SU-DHL-6 (cell line): Measurements from ENCODE around the gene TMEM45B.
"Not testable (repeated sequence)": the region's sequence is repeated elsewhere in the genome, so short reads cannot be mapped to it uniquely, and the experiment has no call there.

Source experiments
- H2AFZ ChIP-seq: fragments of 200-600 bp; sonication (generic); 2 replicates; pipeline ENCODE4 v1.6.1; 2014; ENCODE audit warnings: low read depth, mild to moderate bottlenecking, moderate library complexity, mixed read lengths, antibody characterized with exemption, low read length; ENCODE audit not compliant: severe bottlenecking
- H3F3A ChIP-seq: fragments of 200-600 bp; shearing (Covaris generic); 2 replicates; pipeline ENCODE4 v1.6.0; 2016; ENCODE audit warnings: antibody characterized with exemption, mild to moderate bottlenecking; ENCODE audit not compliant: insufficient read depth
- H3K27ac ChIP-seq: fragments of 200-600 bp; sonication (generic); 2 replicates; pipeline ENCODE4 v1.5.1; 2016; ENCODE audit warnings: low read depth, mild to moderate bottlenecking, low read length, moderate library complexity, mixed read lengths
- H3K27me3 ChIP-seq: fragments of 200-600 bp; sonication (generic), shearing (Covaris generic); 2 replicates; pipeline ENCODE4 v1.6.0; 2014; ENCODE audit warnings: mild to moderate bottlenecking, low read length
- H3K36me3 ChIP-seq: fragments of 200-600 bp; sonication (generic); 2 replicates; pipeline ENCODE4 v1.6.1; 2014; ENCODE audit warnings: mild to moderate bottlenecking, low read length, mixed read lengths
- H3K4me2 ChIP-seq: fragments of 300-600, 200-600 bp; shearing (Covaris generic), sonication (generic); 2 replicates; pipeline ENCODE4 v1.6.0; 2014; ENCODE audit warnings: low read length, low read depth, mild to moderate bottlenecking; ENCODE audit not compliant: poor library complexity, severe bottlenecking
- H3K4me3 ChIP-seq: fragments of 200-600 bp; sonication (generic); 2 replicates; pipeline ENCODE4 v1.5.1; 2014; ENCODE audit warnings: antibody characterized with exemption, low read length, mild to moderate bottlenecking, mixed read lengths; ENCODE audit not compliant: insufficient read depth, poor library complexity, severe bottlenecking
- H3K79me2 ChIP-seq: fragments of 200-600 bp; sonication (generic); 2 replicates; pipeline ENCODE4 v1.6.1; 2014; ENCODE audit warnings: mild to moderate bottlenecking, low read length, moderate library complexity; ENCODE audit not compliant: insufficient read depth
- H3K9ac ChIP-seq: fragments of 200-600 bp; sonication (generic); 2 replicates; pipeline ENCODE4 v1.7.0; 2014; ENCODE audit warnings: mild to moderate bottlenecking, low read length
- H3K9me2 ChIP-seq: fragments of 200-600 bp; sonication (generic); replicated peaks from 2 replicates; pipeline ENCODE4 v1.6.1; 2014; ENCODE audit warnings: low read length; ENCODE audit not compliant: insufficient read depth
- H3K9me3 ChIP-seq: fragments of 200-600 bp; sonication (generic); 2 replicates; pipeline ENCODE4 v1.6.1; 2014; ENCODE audit warnings: low read length, mixed read lengths; ENCODE audit not compliant: insufficient read depth
- H4K20me1 ChIP-seq: fragments of 200-600 bp; sonication (generic); 2 replicates; pipeline ENCODE4 v1.6.1; 2014; ENCODE audit warnings: low read depth, mild to moderate bottlenecking, antibody characterized with exemption, low read length, moderate library complexity, mixed read lengths
- EZH2phosphoT487 ChIP-seq: fragments of 200-600 bp; sonication (generic), shearing (Covaris generic); conservative IDR thresholded peaks from 2 replicates; pipeline ENCODE4 v1.6.1; 2018; ENCODE audit warnings: mild to moderate bottlenecking, antibody characterized with exemption, low read length, moderate library complexity, mixed read lengths
- TF ChIP-seq, protein P1 (sequence below): fragments of 200-600 bp; sonication (generic); IDR thresholded peaks from one replicate; pipeline ENCODE4 v1.5.1; 2017; ENCODE audit warnings: antibody characterized with exemption, mild to moderate bottlenecking, low read length, moderate library complexity; ENCODE audit not compliant: insufficient read depth, poor library complexity, severe bottlenecking

TMEM45B gene

DNA sequence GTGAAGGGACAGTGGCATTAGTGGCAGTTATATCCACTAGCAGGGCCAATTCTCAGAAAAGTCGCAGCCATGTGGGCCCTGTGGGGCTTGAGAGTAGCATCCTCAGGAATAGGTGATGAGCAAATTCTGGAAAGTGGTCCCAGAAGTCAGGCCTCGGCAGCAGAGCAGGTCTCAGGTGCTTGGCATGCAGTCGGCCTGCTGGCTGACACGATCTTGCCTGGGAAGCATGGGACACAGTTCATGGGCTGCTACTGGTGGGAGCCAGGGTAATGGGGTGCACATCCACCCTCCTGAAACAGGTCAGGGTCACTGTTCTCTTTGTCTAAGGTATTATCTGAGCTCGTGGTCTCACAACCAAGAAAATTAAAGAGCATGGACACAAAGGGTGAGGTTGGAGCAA, 36.8 kb upstream of the TMEM45B start:
- no peak overlapping the region for H3K4me2 ChIP-seq

DNA sequence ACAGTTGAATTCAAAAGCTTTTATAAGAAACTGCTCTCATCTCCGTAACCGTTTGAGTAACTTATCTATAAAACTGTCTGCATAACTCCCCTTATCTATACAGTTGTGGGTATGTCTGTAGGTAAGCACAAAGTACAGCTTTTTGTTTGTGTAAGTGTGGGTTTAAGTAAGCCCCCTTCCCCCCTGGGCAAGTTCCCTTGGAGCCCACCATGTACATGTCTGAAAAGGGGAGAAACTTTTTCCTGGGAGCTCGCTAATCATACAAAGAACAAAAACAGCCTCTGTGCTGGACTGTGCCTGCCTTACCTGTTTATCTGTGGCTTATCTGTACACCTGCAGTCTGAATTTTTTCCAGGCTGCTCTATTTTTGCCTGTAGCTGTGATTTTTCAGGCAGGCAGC, 36.3 kb upstream of the TMEM45B start:
- H3K4me2 ChIP-seq, result no peak overlapping the region

More for the DNA sequence above, 36.8 kb upstream of the TMEM45B start:
- Histone ChIP-seq H2AFZ (no peak overlapping the region), H3K36me3 (no peaks in the 10 kb centered on the region), H3K27ac (no peak overlapping the region), H3F3A (no peaks in the 10 kb centered on the region), H3K9me3 (no peaks in the 10 kb centered on the region), H4K20me1 (no peaks in the 10 kb centered on the region), H3K4me3 (no peak overlapping the region), H3K9me2 (no peaks in the 10 kb centered on the region), H3K27me3 (no peaks in the 10 kb centered on the region), H3K9ac (no peak overlapping the region), H3K79me2 (no peaks in the 10 kb centered on the region)
- TF ChIP-seq EZH2phosphoT487, result no peak
- TF ChIP-seq, protein P1, sequence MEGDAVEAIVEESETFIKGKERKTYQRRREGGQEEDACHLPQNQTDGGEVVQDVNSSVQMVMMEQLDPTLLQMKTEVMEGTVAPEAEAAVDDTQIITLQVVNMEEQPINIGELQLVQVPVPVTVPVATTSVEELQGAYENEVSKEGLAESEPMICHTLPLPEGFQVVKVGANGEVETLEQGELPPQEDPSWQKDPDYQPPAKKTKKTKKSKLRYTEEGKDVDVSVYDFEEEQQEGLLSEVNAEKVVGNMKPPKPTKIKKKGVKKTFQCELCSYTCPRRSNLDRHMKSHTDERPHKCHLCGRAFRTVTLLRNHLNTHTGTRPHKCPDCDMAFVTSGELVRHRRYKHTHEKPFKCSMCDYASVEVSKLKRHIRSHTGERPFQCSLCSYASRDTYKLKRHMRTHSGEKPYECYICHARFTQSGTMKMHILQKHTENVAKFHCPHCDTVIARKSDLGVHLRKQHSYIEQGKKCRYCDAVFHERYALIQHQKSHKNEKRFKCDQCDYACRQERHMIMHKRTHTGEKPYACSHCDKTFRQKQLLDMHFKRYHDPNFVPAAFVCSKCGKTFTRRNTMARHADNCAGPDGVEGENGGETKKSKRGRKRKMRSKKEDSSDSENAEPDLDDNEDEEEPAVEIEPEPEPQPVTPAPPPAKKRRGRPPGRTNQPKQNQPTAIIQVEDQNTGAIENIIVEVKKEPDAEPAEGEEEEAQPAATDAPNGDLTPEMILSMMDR, result no peak

DNA sequence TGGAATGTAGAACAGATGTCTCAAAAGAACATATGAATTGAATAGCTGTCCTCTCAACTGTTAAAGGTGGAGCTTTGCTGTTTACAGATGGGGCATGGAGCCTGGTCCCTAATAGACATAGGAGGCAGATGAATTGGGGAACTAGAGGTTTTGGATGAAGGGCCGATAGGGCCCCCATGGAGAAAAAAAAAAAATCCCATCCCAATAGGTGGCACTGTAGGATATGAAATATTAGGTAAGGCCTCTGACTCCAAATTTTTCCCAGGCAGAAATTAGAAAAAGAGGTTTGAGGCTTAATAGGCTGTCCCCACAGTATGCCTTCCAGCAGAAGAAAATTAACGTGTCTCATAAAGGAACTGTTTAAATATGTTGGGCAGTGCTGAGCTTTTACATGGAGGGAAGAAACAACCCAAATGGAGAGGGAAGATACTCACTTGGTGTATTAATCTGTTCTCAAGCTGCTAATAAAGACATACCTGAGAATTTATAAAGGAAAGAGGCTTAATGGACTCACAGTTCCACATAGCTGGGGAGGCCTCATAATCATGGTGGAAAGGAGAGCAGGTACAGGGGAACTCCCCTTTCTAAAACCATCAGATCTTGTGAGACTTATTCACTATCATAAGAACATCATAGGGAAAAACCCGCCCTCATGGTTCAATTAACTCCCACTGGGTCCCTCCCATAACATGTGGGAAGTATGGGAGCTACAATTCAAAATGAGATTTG, 30.1 kb upstream of the TMEM45B start:
- TF ChIP-seq, protein P1, result no peak
- no peak for TF ChIP-seq EZH2phosphoT487
- no peak overlapping the region for H3K4me3 ChIP-seq
- no peak overlapping the region for H3K27ac ChIP-seq
- H3K9me2 ChIP-seq, result no peaks in the 10 kb centered on the region
- H2AFZ ChIP-seq, result no peak overlapping the region
- no peaks in the 10 kb centered on the region for H3F3A ChIP-seq
- H3K27me3 ChIP-seq, result no peaks in the 10 kb centered on the region
- no peaks in the 10 kb centered on the region for H3K9me3 ChIP-seq
- no peaks in the 10 kb centered on the region for H3K79me2 ChIP-seq
- H3K36me3 ChIP-seq, result no peaks in the 10 kb centered on the region
- H3K9ac ChIP-seq, result no peak overlapping the region
- H4K20me1 ChIP-seq, result no peaks in the 10 kb centered on the region
- no peak overlapping the region for H3K4me2 ChIP-seq

More for the DNA sequence above, 36.3 kb upstream of the TMEM45B start:
- H3K79me2 ChIP-seq, result no peaks in the 10 kb centered on the region
- H3K9me2 ChIP-seq, result no peaks in the 10 kb centered on the region
- no peaks in the 10 kb centered on the region for H4K20me1 ChIP-seq
- no peak overlapping the region for H2AFZ ChIP-seq
- no peak overlapping the region for H3K4me3 ChIP-seq
- TF ChIP-seq, protein P1, result no peak
- no peak for TF ChIP-seq EZH2phosphoT487
- H3F3A ChIP-seq, result no peaks in the 10 kb centered on the region
- no peaks in the 10 kb centered on the region for H3K36me3 ChIP-seq
- H3K9ac ChIP-seq, result no peak overlapping the region
- no peak overlapping the region for H3K27ac ChIP-seq
- H3K27me3 ChIP-seq, result no peaks in the 10 kb centered on the region
- no peaks in the 10 kb centered on the region for H3K9me3 ChIP-seq

DNA sequence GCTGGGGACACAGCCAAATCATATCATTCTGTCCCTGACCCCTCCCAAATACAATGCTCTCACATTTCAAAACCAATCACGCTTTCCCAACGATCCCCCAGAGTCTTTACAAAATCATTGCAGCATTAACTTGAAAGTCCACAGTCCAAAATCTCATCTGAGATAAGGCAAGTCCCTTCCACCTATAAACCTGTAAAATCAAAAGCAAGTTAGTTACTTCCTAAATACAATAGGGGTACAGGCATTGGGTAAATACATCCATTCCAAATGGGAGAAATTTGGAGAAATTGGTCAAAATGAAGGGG, 29.6 kb upstream of the TMEM45B start:
- H3K27me3 ChIP-seq, H4K20me1 ChIP-seq, H3K9ac ChIP-seq, H2AFZ ChIP-seq, H3K27ac ChIP-seq, H3K9me2 ChIP-seq, H3K4me3 ChIP-seq, H3K79me2 ChIP-seq, H3F3A ChIP-seq, H3K36me3 ChIP-seq, H3K4me2 ChIP-seq, H3K9me3 ChIP-seq: not testable (repeated sequence)
